NCI-H2081 treated with DMSO at 0.1 percent for 48 hours (cell line): Measurements from ENCODE around the gene PDE4DIP.
"Not testable (repeated sequence)": the region's sequence is repeated elsewhere in the genome, so short reads cannot be mapped to it uniquely, and the experiment has no call there.

Experiments used
- DNase-seq: peaks from one replicate; lab custom pipeline; 2025; lab: John Stamatoyannopoulos, UW

The PDE4DIP gene

GRCh38 chr1:148844220-148844619, at the start of gene PDE4DIP:
Gene PDE4DIP, plus strand, starts transcription at chr1:148844428. Its CDS starts 347 bp downstream, at chr1:148844775.
- DNase-seq: not testable (repeated sequence)

- DNase-seq: not testable (repeated sequence)
These were observed 35.8 kb upstream of the PDE4DIP start for GRCh38 chr1:148808268-148808928.

- not testable (repeated sequence) for DNase-seq
These were observed 35.3 kb upstream of the PDE4DIP start for GRCh38 chr1:148808929-148809283.

- DNase-seq: not testable (repeated sequence)
These were observed 22.0 kb upstream of the PDE4DIP start for GRCh38 chr1:148822180-148822579.

GRCh38 chr1:148823822-148824221, 20.4 kb upstream of the PDE4DIP start:
- not testable (repeated sequence) for DNase-seq

GRCh38 chr1:148825029-148825428, 19.2 kb upstream of the PDE4DIP start:
- DNase-seq: not testable (repeated sequence)

GRCh38 chr1:148828531-148828930, 15.7 kb upstream of the PDE4DIP start:
- not testable (repeated sequence) for DNase-seq

GRCh38 chr1:148828962-148829361, 15.3 kb upstream of the PDE4DIP start:
- not testable (repeated sequence) for DNase-seq

- DNase-seq: not testable (repeated sequence)
These were observed 14.9 kb upstream of the PDE4DIP start for GRCh38 chr1:148829365-148829764.

GRCh38 chr1:148841262-148841661, 3.0 kb upstream of the PDE4DIP start:
- not testable (repeated sequence) for DNase-seq

GRCh38 chr1:148844651-148845050, 423 bp downstream of the PDE4DIP start:
- not testable (repeated sequence) for DNase-seq

GRCh38 chr1:148845068-148845467, 840 bp downstream of the PDE4DIP start:
- DNase-seq: not testable (repeated sequence)

- not testable (repeated sequence) for DNase-seq
These were observed 6.1 kb downstream of the PDE4DIP start for GRCh38 chr1:148850347-148850746.

- DNase-seq: not testable (repeated sequence)
These were observed 6.6 kb downstream of the PDE4DIP start for GRCh38 chr1:148850840-148851239.

- DNase-seq: not testable (repeated sequence)
These were observed 7.5 kb downstream of the PDE4DIP start for GRCh38 chr1:148851684-148852083.

GRCh38 chr1:148853363-148853762, 9.1 kb downstream of the PDE4DIP start:
- DNase-seq: not testable (repeated sequence)

- DNase-seq: not testable (repeated sequence)
These were observed 9.8 kb downstream of the PDE4DIP start for GRCh38 chr1:148854063-148854462.

- DNase-seq: not testable (repeated sequence)
These were observed 11.1 kb downstream of the PDE4DIP start for GRCh38 chr1:148855367-148855766.

GRCh38 chr1:148860049-148860448, 15.8 kb downstream of the PDE4DIP start:
- DNase-seq: not testable (repeated sequence)

- DNase-seq: not testable (repeated sequence)
These were observed 16.5 kb downstream of the PDE4DIP start for GRCh38 chr1:148860579-148861259.

GRCh38 chr1:148862590-148862989, 18.4 kb downstream of the PDE4DIP start:
- DNase-seq: not testable (repeated sequence)

GRCh38 chr1:148868924-148869633, 24.9 kb downstream of the PDE4DIP start:
- DNase-seq: not testable (repeated sequence)

- not testable (repeated sequence) for DNase-seq
These were observed 25.4 kb downstream of the PDE4DIP start for GRCh38 chr1:148869634-148869961.
